Measurements from ENCODE around the gene MYO5A. TPM values are rescaled to one million over a fixed set of nuclear protein-coding genes. Genes with fewer than 3 reads are reported as not detected.
A peak's percentile ranks its signal among the peaks of the same experiment; 100 is the strongest.

MYO5A gene
- polyA plus RNA-seq, 3 donors = 6.9 to 33.5 (median 16.6) TPM

- Histone ChIP-seq H3K27ac (ENCODE audit: low read depth in 1 of 2, low read length in 2 of 2) (no peak overlapping the region), H3K4me3 (replicated peaks in 1 of 3; ENCODE audit: low read depth in 2 of 3, low read length in 3 of 3) (no peak overlapping the region), H3K36me3 (replicated peaks in 1 of 2; ENCODE audit: control insufficient read depth in 1 of 2, insufficient read depth in 2 of 2, low read length in 2 of 2) (peaks cover 34 to 80% of the 10 kb centered on the region in 2 donors), H3K79me2 (ENCODE audit: insufficient read depth, low read length) (no peaks in the 10 kb centered on the region), H2AFZ (ENCODE audit: insufficient read depth, low read depth, low read length, poor library complexity, severe bottlenecking) (no peak overlapping the region), H3K9ac (ENCODE audit: insufficient read depth, low read length, poor library complexity, severe bottlenecking) (no peak overlapping the region), H4K20me1 (ENCODE audit: insufficient read depth, low read length) (peaks cover 18% of the 10 kb centered on the region), H3K4me2 (replicated peaks; ENCODE audit: extremely low read depth, low read length, poor library complexity, severe bottlenecking) (no peak overlapping the region), H3K9me3 (replicated peaks in 1 of 2; ENCODE audit: control insufficient read depth in 1 of 2, insufficient read depth in 1 of 2, low read length in 2 of 2) (no peaks in the 10 kb centered on the region), H3K27me3 (ENCODE audit: control insufficient read depth in 2 of 2, insufficient read depth in 2 of 2, low read length in 2 of 2) (no peaks in the 10 kb centered on the region), H3K4me1 (ENCODE audit: control insufficient read depth in 1 of 2, insufficient read depth in 2 of 2, low read length in 2 of 2) (no peaks in the 10 kb centered on the region)
- Mint-ChIP-seq H3K9me3 (no peaks in the 10 kb centered on the region), H3K36me3 (peaks cover 53 to 62% of the 10 kb centered on the region in 2 donors), H3K4me1 (peaks cover 9% of the 10 kb centered on the region), H3K27ac (no peak overlapping the region), H3K27me3 (ENCODE audit: low read depth in 3 of 3) (no peaks in the 10 kb centered on the region), H3K4me3 (no peak overlapping the region)
- TF ChIP-seq CTCF (IDR thresholded peaks at IDR 0.05) = no peak
- intact Hi-C loops (cut with micrococcal nuclease) = no loop called here
- DNase-seq = no peak
- WGBS (ENCODE audit: insufficient coverage) = no CpG with 5 or more reads among the region's 1 CpG
Measured at GRCh38 chr15:52419494-52419893, 109.2 kb downstream of the MYO5A start.

DNA sequence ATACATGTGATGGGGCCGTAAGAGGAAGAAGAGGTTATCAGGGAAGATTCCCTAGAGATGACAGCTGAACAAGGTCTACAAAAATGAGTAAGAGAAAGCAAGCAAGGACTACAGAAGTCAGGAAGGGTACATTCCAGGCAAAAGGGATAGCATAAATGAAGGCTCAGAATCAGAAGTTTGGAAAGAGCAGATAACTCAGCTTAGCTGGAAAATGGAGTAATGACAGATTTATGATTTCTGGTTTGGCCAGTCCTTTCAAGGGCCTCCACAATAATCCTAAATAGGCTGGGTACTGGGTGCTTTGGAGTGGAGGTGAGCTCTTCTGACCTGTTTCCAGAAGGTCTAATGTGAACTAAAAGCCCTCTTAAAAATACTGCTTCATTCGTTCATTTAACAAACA, 110.7 kb downstream of the MYO5A start:
- Histone ChIP-seq H3K4me2 (replicated peaks; ENCODE audit: extremely low read depth, low read length, poor library complexity, severe bottlenecking) (no peak overlapping the region), H3K27me3 (ENCODE audit: control insufficient read depth in 2 of 2, insufficient read depth in 2 of 2, low read length in 2 of 2) (no peaks in the 10 kb centered on the region), H3K4me3 (replicated peaks in 1 of 3; ENCODE audit: low read depth in 2 of 3, low read length in 3 of 3) (no peak overlapping the region), H3K9me3 (replicated peaks in 1 of 2; ENCODE audit: control insufficient read depth in 1 of 2, insufficient read depth in 1 of 2, low read length in 2 of 2) (no peaks in the 10 kb centered on the region), H4K20me1 (ENCODE audit: insufficient read depth, low read length) (peaks cover 21% of the 10 kb centered on the region), H2AFZ (ENCODE audit: insufficient read depth, low read depth, low read length, poor library complexity, severe bottlenecking) (no peak overlapping the region), H3K27ac (ENCODE audit: low read depth in 1 of 2, low read length in 2 of 2) (no peak overlapping the region), H3K79me2 (ENCODE audit: insufficient read depth, low read length) (no peaks in the 10 kb centered on the region), H3K36me3 (replicated peaks in 1 of 2; ENCODE audit: control insufficient read depth in 1 of 2, insufficient read depth in 2 of 2, low read length in 2 of 2) (peaks cover 35 to 85% of the 10 kb centered on the region in 2 donors), H3K9ac (ENCODE audit: insufficient read depth, low read length, poor library complexity, severe bottlenecking) (no peak overlapping the region), H3K4me1 (ENCODE audit: control insufficient read depth in 1 of 2, insufficient read depth in 2 of 2, low read length in 2 of 2) (no peaks in the 10 kb centered on the region)
- Mint-ChIP-seq H3K36me3 (peaks cover 59 to 66% of the 10 kb centered on the region in 2 donors), H3K27me3 (ENCODE audit: low read depth in 3 of 3) (no peaks in the 10 kb centered on the region), H3K27ac (peak overlapping the region in 1 of 7 donors; percentile 58), H3K4me1 (peaks cover 9% of the 10 kb centered on the region), H3K9me3 (no peaks in the 10 kb centered on the region), H3K4me3 (no peak overlapping the region)
- intact Hi-C loops (cut with micrococcal nuclease) = no loop called here
- no peak for DNase-seq
- no peak for TF ChIP-seq CTCF (IDR thresholded peaks at IDR 0.05)
- 91% methylated on average over 1 of the region's 2 CpGs for WGBS (ENCODE audit: insufficient coverage)
